Loucy (cell line): ENCODE measurements around the gene PPIC.

ENCODE experiments used
- H2AFZ ChIP-seq: fragments of 200-600 bp; sonication (generic); 2 replicates; pipeline ENCODE4 v1.6.0; 2016; ENCODE audit warnings: antibody characterized with exemption, mild to moderate bottlenecking, low read length, moderate library complexity
- H3F3A ChIP-seq: fragments of 200-600 bp; 2 replicates; pipeline ENCODE4 v1.6.0; 2016; ENCODE audit warnings: antibody characterized with exemption, low read depth, mild to moderate bottlenecking
- H3K27me3 ChIP-seq: fragments of 200-600 bp; sonication (generic); 2 replicates; pipeline ENCODE4 v1.6.1; 2014; ENCODE audit warnings: low read length, mild to moderate bottlenecking; ENCODE audit not compliant: insufficient read depth, poor library complexity, severe bottlenecking
- H3K36me3 ChIP-seq: fragments of 200-600 bp; sonication (generic); 2 replicates; pipeline ENCODE4 v1.6.1; 2016; ENCODE audit warnings: low read length; ENCODE audit not compliant: insufficient read depth
- H3K4me1 ChIP-seq: fragments of 200-600 bp; sonication (generic); 2 replicates; pipeline ENCODE4 v1.5.1; 2014; ENCODE audit warnings: low read length, mild to moderate bottlenecking; ENCODE audit not compliant: insufficient read depth, poor library complexity, severe bottlenecking
- H3K4me2 ChIP-seq: fragments of 200-600 bp; sonication (generic); 2 replicates; pipeline ENCODE4 v1.6.0; 2014; ENCODE audit warnings: antibody characterized with exemption, low read length, low read depth, mild to moderate bottlenecking; ENCODE audit not compliant: poor library complexity, severe bottlenecking
- H3K4me3 ChIP-seq: fragments of 200-600 bp; sonication (generic); 2 replicates; pipeline ENCODE4 v1.5.1; 2014; ENCODE audit warnings: low read length, mild to moderate bottlenecking, mixed read lengths; ENCODE audit not compliant: poor library complexity, severe bottlenecking
- H3K79me2 ChIP-seq: fragments of 200-600 bp; sonication (generic); 2 replicates; pipeline ENCODE4 v1.6.1; 2014; ENCODE audit warnings: low read length; ENCODE audit not compliant: insufficient read depth
- H3K9ac ChIP-seq: fragments of 200-600 bp; sonication (generic); 2 replicates; pipeline ENCODE4 v1.6.0; 2014; ENCODE audit warnings: mild to moderate bottlenecking, low read depth, low read length, moderate library complexity; ENCODE audit not compliant: poor library complexity, severe bottlenecking
- H3K9me2 ChIP-seq: fragments of 200-600 bp; sonication (generic); replicated peaks from 2 replicates; pipeline ENCODE4 v1.6.1; 2016; ENCODE audit warnings: low read depth, low read length, mixed read lengths
- H3K9me3 ChIP-seq: fragments of 200-600 bp; sonication (generic); 2 replicates; pipeline ENCODE4 v1.6.1; 2014; ENCODE audit warnings: mild to moderate bottlenecking, antibody characterized with exemption, low read length, low read depth; ENCODE audit not compliant: insufficient read depth
- H4K20me1 ChIP-seq: fragments of 200-600 bp; sonication (generic); 2 replicates; pipeline ENCODE4 v1.6.0; 2014; ENCODE audit warnings: antibody characterized with exemption, low read length, mild to moderate bottlenecking; ENCODE audit not compliant: insufficient read depth, poor library complexity, severe bottlenecking
- EZH2phosphoT487 ChIP-seq: fragments of 200-600 bp; IDR thresholded peaks from 2 replicates; pipeline ENCODE4 v1.6.1; 2018; ENCODE audit warnings: antibody characterized with exemption, mild to moderate bottlenecking, moderate library complexity, borderline replicate concordance
- TF ChIP-seq, protein P1 (sequence below): fragments of 200-600 bp; sonication (generic); conservative IDR thresholded peaks from 2 replicates; pipeline ENCODE4 v1.5.1; 2014; ENCODE audit warnings: mild to moderate bottlenecking, antibody characterized with exemption, low read length

The PPIC gene

DNA sequence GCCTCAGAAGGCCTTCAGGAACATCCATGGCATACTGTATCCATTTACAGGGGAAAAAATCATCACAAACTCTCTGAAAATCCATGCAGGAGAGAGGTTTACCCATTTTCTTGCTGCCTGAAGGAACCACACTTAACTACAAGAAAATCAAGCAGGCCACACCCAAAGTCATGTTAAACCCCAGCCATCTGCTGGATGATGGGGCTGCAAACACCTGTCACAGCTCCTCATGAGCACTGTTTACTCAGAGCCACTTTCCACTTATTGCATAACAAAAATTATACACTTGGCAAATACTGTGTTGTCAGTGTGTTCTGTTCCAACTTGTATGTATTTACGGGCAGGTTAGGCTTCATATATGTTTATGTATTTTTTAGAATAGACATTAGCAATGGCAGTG lies 35.8 kb downstream of the PPIC start:
- no peaks in the 10 kb centered on the region for H3K79me2 ChIP-seq
- no peaks in the 10 kb centered on the region for H3K9me2 ChIP-seq
- H3F3A ChIP-seq: no peaks in the 10 kb centered on the region
- no peak overlapping the region for H3K4me2 ChIP-seq
- H2AFZ ChIP-seq: no peak overlapping the region
- H3K4me3 ChIP-seq: no peak overlapping the region
- no peaks in the 10 kb centered on the region for H3K4me1 ChIP-seq
- no peaks in the 10 kb centered on the region for H3K36me3 ChIP-seq
- TF ChIP-seq, protein P1, sequence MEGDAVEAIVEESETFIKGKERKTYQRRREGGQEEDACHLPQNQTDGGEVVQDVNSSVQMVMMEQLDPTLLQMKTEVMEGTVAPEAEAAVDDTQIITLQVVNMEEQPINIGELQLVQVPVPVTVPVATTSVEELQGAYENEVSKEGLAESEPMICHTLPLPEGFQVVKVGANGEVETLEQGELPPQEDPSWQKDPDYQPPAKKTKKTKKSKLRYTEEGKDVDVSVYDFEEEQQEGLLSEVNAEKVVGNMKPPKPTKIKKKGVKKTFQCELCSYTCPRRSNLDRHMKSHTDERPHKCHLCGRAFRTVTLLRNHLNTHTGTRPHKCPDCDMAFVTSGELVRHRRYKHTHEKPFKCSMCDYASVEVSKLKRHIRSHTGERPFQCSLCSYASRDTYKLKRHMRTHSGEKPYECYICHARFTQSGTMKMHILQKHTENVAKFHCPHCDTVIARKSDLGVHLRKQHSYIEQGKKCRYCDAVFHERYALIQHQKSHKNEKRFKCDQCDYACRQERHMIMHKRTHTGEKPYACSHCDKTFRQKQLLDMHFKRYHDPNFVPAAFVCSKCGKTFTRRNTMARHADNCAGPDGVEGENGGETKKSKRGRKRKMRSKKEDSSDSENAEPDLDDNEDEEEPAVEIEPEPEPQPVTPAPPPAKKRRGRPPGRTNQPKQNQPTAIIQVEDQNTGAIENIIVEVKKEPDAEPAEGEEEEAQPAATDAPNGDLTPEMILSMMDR: no peak
- TF ChIP-seq EZH2phosphoT487: no peak
- no peak overlapping the region for H3K9ac ChIP-seq
- H3K9me3 ChIP-seq: no peaks in the 10 kb centered on the region
- no peaks in the 10 kb centered on the region for H3K27me3 ChIP-seq
- no peaks in the 10 kb centered on the region for H4K20me1 ChIP-seq

DNA sequence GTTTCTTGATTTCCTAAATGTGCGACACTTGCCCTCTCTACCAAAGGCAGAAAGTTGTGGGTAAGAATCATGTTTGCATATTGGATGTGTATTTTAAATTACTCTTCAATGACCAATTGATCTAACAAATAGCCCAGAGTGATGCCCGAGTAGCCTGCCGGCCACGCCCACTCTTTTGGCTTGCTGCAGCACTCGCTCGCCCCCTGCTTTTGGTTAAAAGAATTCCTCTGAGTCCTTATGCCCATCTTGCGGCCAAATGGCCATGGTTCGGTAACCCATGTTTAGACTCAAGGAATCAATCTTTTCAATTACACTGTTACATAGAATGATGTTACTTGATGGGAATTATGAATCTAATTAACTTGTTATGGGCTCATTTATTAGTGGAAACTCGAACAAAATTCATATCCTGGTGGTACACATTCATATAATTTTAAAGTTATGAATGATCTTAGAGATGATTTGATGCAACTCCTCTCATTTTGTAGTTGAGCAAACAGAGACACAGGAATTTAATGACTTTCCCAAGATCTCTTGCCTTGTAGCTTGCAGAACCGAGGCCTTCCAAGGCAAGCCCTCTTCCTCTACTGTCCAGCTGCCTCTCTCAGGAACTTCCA lies 36.5 kb downstream of the PPIC start:
- no peaks in the 10 kb centered on the region for H3K9me3 ChIP-seq
- no peaks in the 10 kb centered on the region for H3K4me1 ChIP-seq
- no peak overlapping the region for H2AFZ ChIP-seq
- no peak overlapping the region for H3K4me3 ChIP-seq
- H3K4me2 ChIP-seq: no peak overlapping the region
- no peaks in the 10 kb centered on the region for H3K9me2 ChIP-seq
- no peaks in the 10 kb centered on the region for H3K27me3 ChIP-seq
- no peaks in the 10 kb centered on the region for H3F3A ChIP-seq
- H3K36me3 ChIP-seq: no peaks in the 10 kb centered on the region
- H3K79me2 ChIP-seq: no peaks in the 10 kb centered on the region
- no peaks in the 10 kb centered on the region for H4K20me1 ChIP-seq
- no peak for TF ChIP-seq EZH2phosphoT487
- TF ChIP-seq, protein P1: 0 out of 2 replicates have a peak, but pooled peaks have one; percentile 17
- no peak overlapping the region for H3K9ac ChIP-seq

DNA sequence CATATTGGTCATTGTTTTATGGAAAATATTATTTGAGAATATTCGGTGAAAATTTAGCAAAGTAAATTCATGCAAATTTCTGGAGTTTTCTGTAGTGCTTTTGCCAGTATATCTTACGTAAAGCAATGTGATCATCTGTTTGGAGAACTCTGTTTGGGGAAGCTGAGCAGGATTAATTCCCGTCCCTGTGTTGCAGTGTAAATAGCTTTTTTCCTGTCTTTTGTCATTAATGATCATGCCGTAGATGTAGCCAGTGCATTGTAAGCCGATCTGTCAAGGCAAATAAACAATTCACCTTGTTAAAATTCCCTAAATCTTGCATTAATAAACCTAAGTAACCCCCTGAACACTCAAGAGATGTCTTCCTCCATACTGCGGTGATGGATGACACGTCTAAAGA lies 39.2 kb downstream of the PPIC start:
- TF ChIP-seq EZH2phosphoT487: no peak
- TF ChIP-seq, protein P1: no peak
- no peak overlapping the region for H2AFZ ChIP-seq
- H3F3A ChIP-seq: no peaks in the 10 kb centered on the region
- no peak overlapping the region for H3K4me3 ChIP-seq
- H3K4me2 ChIP-seq: no peak overlapping the region
- H3K4me1 ChIP-seq: no peaks in the 10 kb centered on the region
- no peak overlapping the region for H3K9ac ChIP-seq
- no peaks in the 10 kb centered on the region for H4K20me1 ChIP-seq
- no peaks in the 10 kb centered on the region for H3K9me2 ChIP-seq
- H3K36me3 ChIP-seq: no peaks in the 10 kb centered on the region
- H3K79me2 ChIP-seq: no peaks in the 10 kb centered on the region
- H3K9me3 ChIP-seq: no peaks in the 10 kb centered on the region
- no peaks in the 10 kb centered on the region for H3K27me3 ChIP-seq
